OCI-LY7 (cell line): Measurements from ENCODE around the gene ASXL1.
"Not testable (repeated sequence)": the region's sequence is repeated elsewhere in the genome, so short reads cannot be mapped to it uniquely, and the experiment has no call there.

Experiments
- EZH2phosphoT487 ChIP-seq: fragments of 200-600 bp; sonication (generic); IDR thresholded peaks from 2 replicates; pipeline ENCODE4 v1.6.1; 2018; ENCODE audit warnings: low read depth, borderline replicate concordance, mild to moderate bottlenecking, mixed run types, antibody characterized with exemption, low read length, moderate library complexity, mixed read lengths
- TF ChIP-seq, protein P1 (sequence below): fragments of 200-600 bp; sonication (generic); conservative IDR thresholded peaks from 2 replicates; pipeline ENCODE4 v1.5.1; 2014; ENCODE audit warnings: mild to moderate bottlenecking, antibody characterized with exemption, low read length, moderate library complexity, mixed read lengths

DNA sequence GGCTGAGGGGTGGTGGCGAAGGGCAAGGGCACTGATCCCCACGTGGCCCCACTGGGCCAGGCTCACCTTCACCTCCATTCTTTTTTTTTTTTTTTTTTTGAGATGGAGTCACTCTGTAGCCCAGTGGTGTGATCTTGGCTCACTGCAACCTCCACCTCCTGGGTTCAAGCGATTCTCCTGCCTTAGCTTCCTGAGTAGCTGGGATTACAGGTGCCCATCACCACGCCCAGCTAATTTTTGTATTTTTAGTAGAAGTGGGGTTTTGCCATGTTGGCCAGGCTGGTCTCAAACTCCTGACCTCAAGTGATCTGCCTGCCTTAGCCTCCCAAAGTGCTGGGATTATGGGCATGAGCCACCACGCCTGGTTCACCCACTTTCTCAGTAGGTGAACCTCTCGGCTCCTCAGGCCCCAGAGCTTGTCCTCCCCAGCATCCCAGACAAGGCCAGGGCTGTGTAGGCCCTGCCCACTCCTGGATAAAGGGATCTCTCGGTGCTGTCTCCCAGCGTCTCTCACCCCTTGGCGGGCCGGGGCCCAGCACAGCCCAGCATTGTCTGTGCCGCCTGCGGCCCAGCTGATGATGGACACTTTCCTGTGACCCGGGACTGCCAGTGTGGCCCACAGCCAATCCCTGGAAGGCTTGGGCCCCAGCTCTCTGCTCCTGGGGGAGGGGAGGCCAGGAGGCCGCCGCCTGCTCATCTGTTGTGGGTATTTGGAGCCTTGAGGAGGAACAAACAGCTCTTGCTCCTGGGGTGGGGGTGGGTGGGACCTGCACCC, 108.0 kb downstream of the ASXL1 start:
- TF ChIP-seq, protein P1, sequence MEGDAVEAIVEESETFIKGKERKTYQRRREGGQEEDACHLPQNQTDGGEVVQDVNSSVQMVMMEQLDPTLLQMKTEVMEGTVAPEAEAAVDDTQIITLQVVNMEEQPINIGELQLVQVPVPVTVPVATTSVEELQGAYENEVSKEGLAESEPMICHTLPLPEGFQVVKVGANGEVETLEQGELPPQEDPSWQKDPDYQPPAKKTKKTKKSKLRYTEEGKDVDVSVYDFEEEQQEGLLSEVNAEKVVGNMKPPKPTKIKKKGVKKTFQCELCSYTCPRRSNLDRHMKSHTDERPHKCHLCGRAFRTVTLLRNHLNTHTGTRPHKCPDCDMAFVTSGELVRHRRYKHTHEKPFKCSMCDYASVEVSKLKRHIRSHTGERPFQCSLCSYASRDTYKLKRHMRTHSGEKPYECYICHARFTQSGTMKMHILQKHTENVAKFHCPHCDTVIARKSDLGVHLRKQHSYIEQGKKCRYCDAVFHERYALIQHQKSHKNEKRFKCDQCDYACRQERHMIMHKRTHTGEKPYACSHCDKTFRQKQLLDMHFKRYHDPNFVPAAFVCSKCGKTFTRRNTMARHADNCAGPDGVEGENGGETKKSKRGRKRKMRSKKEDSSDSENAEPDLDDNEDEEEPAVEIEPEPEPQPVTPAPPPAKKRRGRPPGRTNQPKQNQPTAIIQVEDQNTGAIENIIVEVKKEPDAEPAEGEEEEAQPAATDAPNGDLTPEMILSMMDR, result not testable (repeated sequence)
- TF ChIP-seq EZH2phosphoT487, result not testable (repeated sequence)
